Fibroblast of lung (primary cell): ENCODE results near the gene CRACR2B. TPM values are rescaled to one million over a fixed set of nuclear protein-coding genes. Genes with fewer than 3 reads are reported as not detected.
A peak's percentile ranks its signal among the peaks of the same experiment; 100 is the strongest.

Experiments
- DNase-seq, 2 donors: peaks; one replicate each; pipeline versions ENCODE4 v3.0.0 to v3.0.0-alpha.2; 2010; ENCODE audit warnings: low read depth in 2 of 2
- H2AFZ ChIP-seq: 2 replicates; pipeline ENCODE4 v1.5.1; 2012; ENCODE audit warnings: low read length, control low read depth, inconsistent platforms
- H3K27ac ChIP-seq: 2 replicates; pipeline ENCODE4 v1.5.1; 2011; ENCODE audit warnings: low read length, control low read depth; ENCODE audit not compliant: insufficient read depth
- H3K27me3 ChIP-seq: 2 replicates; pipeline ENCODE4 v1.5.1; 2011; ENCODE audit warnings: mild to moderate bottlenecking, low read length; ENCODE audit not compliant: control insufficient read depth, insufficient read depth
- H3K36me3 ChIP-seq: 2 replicates; pipeline ENCODE4 v1.5.1; 2011; ENCODE audit warnings: low read length; ENCODE audit not compliant: control insufficient read depth, insufficient read depth
- H3K4me1 ChIP-seq: 2 replicates; pipeline ENCODE4 v1.5.1; 2011; ENCODE audit warnings: low read length; ENCODE audit not compliant: control insufficient read depth, insufficient read depth; ENCODE audit errors: extremely low read depth
- H3K4me2 ChIP-seq: 2 replicates; pipeline ENCODE4 v1.5.1; 2011; ENCODE audit warnings: low read length, control low read depth; ENCODE audit not compliant: insufficient read depth; ENCODE audit errors: extremely low read depth
- H3K4me3 ChIP-seq, 4 experiments: fragments of 200-600 bp in 1 of 4; sonication (generic) in 1 of 4; replicated peaks in 1 of 4; 2 replicates each; pipeline ENCODE4 v1.5.1; 2011 to 2016; ENCODE audit warnings: low read length in 4 of 4, low read depth in 3 of 4, mild to moderate bottlenecking in 3 of 4, control low read depth in 2 of 4, inconsistent platforms in 1 of 4, mixed read lengths in 1 of 4; ENCODE audit not compliant: insufficient read depth in 1 of 4; ENCODE audit errors: control extremely low read depth in 1 of 4
- H3K79me2 ChIP-seq: 2 replicates; pipeline ENCODE4 v1.5.1; 2012; ENCODE audit warnings: mild to moderate bottlenecking, low read length, inconsistent platforms; ENCODE audit not compliant: control insufficient read depth, insufficient read depth
- H3K9ac ChIP-seq: 2 replicates; pipeline ENCODE4 v1.5.1; 2011; ENCODE audit warnings: mild to moderate bottlenecking, low read length, control low read depth; ENCODE audit not compliant: insufficient read depth
- H3K9me3 ChIP-seq: 2 replicates; pipeline ENCODE4 v1.5.1; 2012; ENCODE audit warnings: low read depth, low read length; ENCODE audit not compliant: control insufficient read depth, insufficient read depth
- H4K20me1 ChIP-seq: 2 replicates; pipeline ENCODE4 v1.5.1; 2011; ENCODE audit warnings: low read length; ENCODE audit not compliant: control insufficient read depth, insufficient read depth; ENCODE audit errors: extremely low read depth
- CTCF ChIP-seq, 2 donors: IDR thresholded peaks in 1 of 2; conservative IDR thresholded peaks in 1 of 2; 1 replicate in 1 of 2; 2 replicates in 1 of 2; pipeline ENCODE4 v1.5.1; 2011 to 2012; ENCODE audit warnings: low read length in 2 of 2, control low read depth in 1 of 2, inconsistent platforms in 1 of 2, low read depth in 1 of 2, mild to moderate bottlenecking in 1 of 2
- EZH2 ChIP-seq: IDR thresholded peaks from 2 replicates; pipeline ENCODE4 v1.5.1; 2012; ENCODE audit warnings: low read length, control low read depth, mild to moderate bottlenecking; ENCODE audit errors: missing control alignments
- polyA plus RNA-seq, 2 donors: library from polyadenylated mRNA; depleted of rRNA in 1 of 2; stranded (reverse) in 1 of 2; unstranded in 1 of 2; fragments of >200 nt; gene quantifications; 2 replicates each; pipeline ENCODE4 v1.2.1, GENCODE V29; 2011 to 2012; ENCODE audit warnings: missing spikeins in 1 of 2
- total RNA-seq: library from RNA; depleted of rRNA; stranded (reverse); fragments of >200 nt; gene quantifications from 2 replicates; pipeline ENCODE4 v1.2.1, GENCODE V29; 2014

CRACR2B gene
- total and polyA plus RNA-seq, 2 donors (not counting 1 experiment from before 2014, with no cell fraction given): 0.11 to 0.66 TPM

GRCh38 chr11:862081-862661 is 34.5 kb downstream of the CRACR2B start:
- no peaks in the 10 kb centered on the region for H4K20me1 ChIP-seq
- peak overlapping the region; percentile 16 for H3K9ac ChIP-seq
- no peak for TF ChIP-seq EZH2
- no peak for TF ChIP-seq CTCF (conservative IDR thresholded peaks at IDR 0.05 in 1 of 2, IDR thresholded peaks at IDR 0.05 in 1 of 2; ENCODE audit: low read depth in 1 of 2, low read length in 2 of 2)
- peaks cover 18% of the 10 kb centered on the region for H3K79me2 ChIP-seq
- H3K9me3 ChIP-seq: no peaks in the 10 kb centered on the region
- H2AFZ ChIP-seq: no peak overlapping the region
- H3K27me3 ChIP-seq: no peaks in the 10 kb centered on the region
- H3K4me2 ChIP-seq: no peak overlapping the region
- peaks cover 18% of the 10 kb centered on the region for H3K4me1 ChIP-seq
- H3K36me3 ChIP-seq: peaks cover 22% of the 10 kb centered on the region
- no peak overlapping the region for H3K4me3 ChIP-seq
- DNase-seq: peak in 1 of 2 donors; percentile 41
- H3K27ac ChIP-seq: no peak overlapping the region

- no peaks in the 10 kb centered on the region for H3K9me3 ChIP-seq
- H3K4me2 ChIP-seq: no peak overlapping the region
- H3K4me1 ChIP-seq: peaks cover 18% of the 10 kb centered on the region
- no peak overlapping the region for H3K9ac ChIP-seq
- no peaks in the 10 kb centered on the region for H3K27me3 ChIP-seq
- peaks cover 22% of the 10 kb centered on the region for H3K36me3 ChIP-seq
- H3K4me3 ChIP-seq: no peak overlapping the region
- no peak for DNase-seq
- no peak overlapping the region for H2AFZ ChIP-seq
- TF ChIP-seq CTCF (conservative IDR thresholded peaks at IDR 0.05 in 1 of 2, IDR thresholded peaks at IDR 0.05 in 1 of 2; ENCODE audit: low read depth in 1 of 2, low read length in 2 of 2): no peak
- TF ChIP-seq EZH2: no peak
- no peaks in the 10 kb centered on the region for H4K20me1 ChIP-seq
- peaks cover 16% of the 10 kb centered on the region for H3K79me2 ChIP-seq
- H3K27ac ChIP-seq: no peak overlapping the region
These were observed 34.9 kb downstream of the CRACR2B start for GRCh38 chr11:862696-863022.

GRCh38 chr11:863023-863909 is 35.5 kb downstream of the CRACR2B start:
- Histone ChIP-seq H4K20me1 (no peaks in the 10 kb centered on the region), H3K36me3 (peaks cover 25% of the 10 kb centered on the region), H3K9me3 (no peaks in the 10 kb centered on the region), H3K4me1 (peaks cover 18% of the 10 kb centered on the region), H2AFZ (no peak overlapping the region), H3K4me2 (no peak overlapping the region), H3K9ac (no peak overlapping the region), H3K27ac (no peak overlapping the region), H3K79me2 (peaks cover 13% of the 10 kb centered on the region), H3K4me3 (no peak overlapping the region), H3K27me3 (no peaks in the 10 kb centered on the region)
- TF ChIP-seq EZH2 (no peak), CTCF (conservative IDR thresholded peaks at IDR 0.05 in 1 of 2, IDR thresholded peaks at IDR 0.05 in 1 of 2; ENCODE audit: low read depth in 1 of 2, low read length in 2 of 2) (no peak)
- no peak for DNase-seq
